ENCODE results near the gene PNPLA5. TPM values are rescaled to one million over a fixed set of nuclear protein-coding genes. Genes with fewer than 3 reads are reported as not detected.
A peak's percentile ranks its signal among the peaks of the same experiment; 100 is the strongest.

Gene PNPLA5
- total RNA-seq, 1 experiment from 2014 or later, result 5.3 TPM

DNA sequence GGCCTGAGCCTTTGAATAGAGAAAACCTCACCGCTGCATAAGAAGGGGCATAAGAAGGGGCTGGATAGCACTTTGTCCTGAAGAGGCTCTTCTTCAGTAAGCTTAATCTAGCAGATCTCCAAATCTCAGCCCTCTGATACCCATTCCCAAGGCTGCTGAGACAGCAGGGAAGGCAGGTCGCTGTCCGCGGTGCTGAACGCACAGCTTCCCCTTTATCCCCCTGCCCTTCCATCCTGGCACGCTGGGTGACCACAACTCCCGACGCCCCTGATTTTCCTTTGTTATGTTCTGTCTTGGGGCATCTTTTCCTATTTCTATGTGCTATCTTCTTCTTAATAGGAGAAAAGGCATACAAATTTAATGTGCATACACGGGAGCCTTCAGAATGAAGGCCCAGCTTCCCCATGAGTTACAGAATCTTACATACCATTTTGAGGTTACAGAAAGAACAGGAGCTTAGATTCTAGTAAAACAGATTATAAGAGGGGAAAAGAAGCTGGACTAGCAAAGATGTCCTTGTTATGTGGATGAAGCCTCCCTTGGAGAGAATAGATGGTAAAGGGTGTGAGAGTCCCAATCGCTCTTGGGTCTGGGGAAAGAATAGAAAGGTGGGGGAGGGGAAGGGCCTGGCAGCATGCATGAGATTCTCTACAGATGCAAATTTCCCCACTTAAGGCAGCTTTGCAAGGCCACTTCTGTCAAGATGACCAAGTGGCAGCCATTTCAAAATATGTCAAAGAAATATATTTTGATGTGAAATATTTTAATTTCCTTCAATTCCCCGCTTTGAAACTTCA lies 23.8 kb downstream of the PNPLA5 start (continued):
- TF ChIP-seq, protein P1, sequence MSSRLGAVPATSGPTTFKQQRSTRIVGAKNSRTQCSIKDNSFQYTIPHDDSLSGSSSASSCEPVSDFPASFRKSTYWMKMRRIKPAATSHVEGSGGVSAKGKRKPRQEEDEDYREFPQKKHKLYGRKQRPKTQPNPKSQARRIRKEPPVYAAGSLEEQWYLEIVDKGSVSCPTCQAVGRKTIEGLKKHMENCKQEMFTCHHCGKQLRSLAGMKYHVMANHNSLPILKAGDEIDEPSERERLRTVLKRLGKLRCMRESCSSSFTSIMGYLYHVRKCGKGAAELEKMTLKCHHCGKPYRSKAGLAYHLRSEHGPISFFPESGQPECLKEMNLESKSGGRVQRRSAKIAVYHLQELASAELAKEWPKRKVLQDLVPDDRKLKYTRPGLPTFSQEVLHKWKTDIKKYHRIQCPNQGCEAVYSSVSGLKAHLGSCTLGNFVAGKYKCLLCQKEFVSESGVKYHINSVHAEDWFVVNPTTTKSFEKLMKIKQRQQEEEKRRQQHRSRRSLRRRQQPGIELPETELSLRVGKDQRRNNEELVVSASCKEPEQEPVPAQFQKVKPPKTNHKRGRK (CRISPR knock-in tag; IDR thresholded peaks at IDR 0.05; ENCODE audit: borderline replicate concordance), result no peak
- TF ChIP-seq, protein P2, sequence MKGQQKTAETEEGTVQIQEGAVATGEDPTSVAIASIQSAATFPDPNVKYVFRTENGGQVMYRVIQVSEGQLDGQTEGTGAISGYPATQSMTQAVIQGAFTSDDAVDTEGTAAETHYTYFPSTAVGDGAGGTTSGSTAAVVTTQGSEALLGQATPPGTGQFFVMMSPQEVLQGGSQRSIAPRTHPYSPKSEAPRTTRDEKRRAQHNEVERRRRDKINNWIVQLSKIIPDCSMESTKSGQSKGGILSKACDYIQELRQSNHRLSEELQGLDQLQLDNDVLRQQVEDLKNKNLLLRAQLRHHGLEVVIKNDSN (CRISPR knock-in tag; IDR thresholded peaks at IDR 0.05), result peak; percentile 70; the same call in 1 of the 2 replicates
- TF ChIP-seq NR1H2 (CRISPR knock-in tag; IDR thresholded peaks at IDR 0.05) (no peak; the same call in 1 of the 2 replicates), TP53 (CRISPR knock-in tag; IDR thresholded peaks at IDR 0.05) (peak; percentile 85; the same call in 1 of the 2 replicates), EMX1 (CRISPR knock-in tag; IDR thresholded peaks at IDR 0.05) (no peak), IRF2 (CRISPR knock-in tag; IDR thresholded peaks at IDR 0.05; ENCODE audit: borderline replicate concordance, low read depth) (no peak), TEAD1 (CRISPR knock-in tag; IDR thresholded peaks at IDR 0.05) (peak; percentile 94), OVOL2 (CRISPR knock-in tag; IDR thresholded peaks at IDR 0.05; ENCODE audit: borderline replicate concordance) (no peak), SP1 (CRISPR knock-in tag; conservative IDR thresholded peaks at IDR 0.05) (peak; percentile 63), RELA (CRISPR knock-in tag; IDR thresholded peaks at IDR 0.05; ENCODE audit: borderline replicate concordance) (peak; percentile 78; the same call in 1 of the 2 replicates), GABPB1 (CRISPR knock-in tag; IDR thresholded peaks at IDR 0.05) (no peak), ZNF232 (CRISPR knock-in tag; IDR thresholded peaks at IDR 0.05) (peak; percentile 97), SOX15 (CRISPR knock-in tag; IDR thresholded peaks at IDR 0.05) (no peak), SMAD4 (CRISPR knock-in tag; IDR thresholded peaks at IDR 0.05) (peak; percentile 93)
- TF ChIP-seq, protein P3, sequence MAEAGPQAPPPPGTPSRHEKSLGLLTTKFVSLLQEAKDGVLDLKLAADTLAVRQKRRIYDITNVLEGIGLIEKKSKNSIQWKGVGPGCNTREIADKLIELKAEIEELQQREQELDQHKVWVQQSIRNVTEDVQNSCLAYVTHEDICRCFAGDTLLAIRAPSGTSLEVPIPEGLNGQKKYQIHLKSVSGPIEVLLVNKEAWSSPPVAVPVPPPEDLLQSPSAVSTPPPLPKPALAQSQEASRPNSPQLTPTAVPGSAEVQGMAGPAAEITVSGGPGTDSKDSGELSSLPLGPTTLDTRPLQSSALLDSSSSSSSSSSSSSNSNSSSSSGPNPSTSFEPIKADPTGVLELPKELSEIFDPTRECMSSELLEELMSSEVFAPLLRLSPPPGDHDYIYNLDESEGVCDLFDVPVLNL (CRISPR knock-in tag; IDR thresholded peaks at IDR 0.05; ENCODE audit: borderline replicate concordance, low read depth), result no peak
- TF ChIP-seq, protein P4, sequence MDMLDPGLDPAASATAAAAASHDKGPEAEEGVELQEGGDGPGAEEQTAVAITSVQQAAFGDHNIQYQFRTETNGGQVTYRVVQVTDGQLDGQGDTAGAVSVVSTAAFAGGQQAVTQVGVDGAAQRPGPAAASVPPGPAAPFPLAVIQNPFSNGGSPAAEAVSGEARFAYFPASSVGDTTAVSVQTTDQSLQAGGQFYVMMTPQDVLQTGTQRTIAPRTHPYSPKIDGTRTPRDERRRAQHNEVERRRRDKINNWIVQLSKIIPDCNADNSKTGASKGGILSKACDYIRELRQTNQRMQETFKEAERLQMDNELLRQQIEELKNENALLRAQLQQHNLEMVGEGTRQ (CRISPR knock-in tag; IDR thresholded peaks at IDR 0.05), result no peak
- TF ChIP-seq, protein P5, sequence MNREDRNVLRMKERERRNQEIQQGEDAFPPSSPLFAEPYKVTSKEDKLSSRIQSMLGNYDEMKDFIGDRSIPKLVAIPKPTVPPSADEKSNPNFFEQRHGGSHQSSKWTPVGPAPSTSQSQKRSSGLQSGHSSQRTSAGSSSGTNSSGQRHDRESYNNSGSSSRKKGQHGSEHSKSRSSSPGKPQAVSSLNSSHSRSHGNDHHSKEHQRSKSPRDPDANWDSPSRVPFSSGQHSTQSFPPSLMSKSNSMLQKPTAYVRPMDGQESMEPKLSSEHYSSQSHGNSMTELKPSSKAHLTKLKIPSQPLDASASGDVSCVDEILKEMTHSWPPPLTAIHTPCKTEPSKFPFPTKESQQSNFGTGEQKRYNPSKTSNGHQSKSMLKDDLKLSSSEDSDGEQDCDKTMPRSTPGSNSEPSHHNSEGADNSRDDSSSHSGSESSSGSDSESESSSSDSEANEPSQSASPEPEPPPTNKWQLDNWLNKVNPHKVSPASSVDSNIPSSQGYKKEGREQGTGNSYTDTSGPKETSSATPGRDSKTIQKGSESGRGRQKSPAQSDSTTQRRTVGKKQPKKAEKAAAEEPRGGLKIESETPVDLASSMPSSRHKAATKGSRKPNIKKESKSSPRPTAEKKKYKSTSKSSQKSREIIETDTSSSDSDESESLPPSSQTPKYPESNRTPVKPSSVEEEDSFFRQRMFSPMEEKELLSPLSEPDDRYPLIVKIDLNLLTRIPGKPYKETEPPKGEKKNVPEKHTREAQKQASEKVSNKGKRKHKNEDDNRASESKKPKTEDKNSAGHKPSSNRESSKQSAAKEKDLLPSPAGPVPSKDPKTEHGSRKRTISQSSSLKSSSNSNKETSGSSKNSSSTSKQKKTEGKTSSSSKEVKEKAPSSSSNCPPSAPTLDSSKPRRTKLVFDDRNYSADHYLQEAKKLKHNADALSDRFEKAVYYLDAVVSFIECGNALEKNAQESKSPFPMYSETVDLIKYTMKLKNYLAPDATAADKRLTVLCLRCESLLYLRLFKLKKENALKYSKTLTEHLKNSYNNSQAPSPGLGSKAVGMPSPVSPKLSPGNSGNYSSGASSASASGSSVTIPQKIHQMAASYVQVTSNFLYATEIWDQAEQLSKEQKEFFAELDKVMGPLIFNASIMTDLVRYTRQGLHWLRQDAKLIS (CRISPR knock-in tag; IDR thresholded peaks at IDR 0.05; ENCODE audit: borderline replicate concordance), result peak; percentile 43; the same call in 1 of the 2 replicates
- TF ChIP-seq, protein P6, sequence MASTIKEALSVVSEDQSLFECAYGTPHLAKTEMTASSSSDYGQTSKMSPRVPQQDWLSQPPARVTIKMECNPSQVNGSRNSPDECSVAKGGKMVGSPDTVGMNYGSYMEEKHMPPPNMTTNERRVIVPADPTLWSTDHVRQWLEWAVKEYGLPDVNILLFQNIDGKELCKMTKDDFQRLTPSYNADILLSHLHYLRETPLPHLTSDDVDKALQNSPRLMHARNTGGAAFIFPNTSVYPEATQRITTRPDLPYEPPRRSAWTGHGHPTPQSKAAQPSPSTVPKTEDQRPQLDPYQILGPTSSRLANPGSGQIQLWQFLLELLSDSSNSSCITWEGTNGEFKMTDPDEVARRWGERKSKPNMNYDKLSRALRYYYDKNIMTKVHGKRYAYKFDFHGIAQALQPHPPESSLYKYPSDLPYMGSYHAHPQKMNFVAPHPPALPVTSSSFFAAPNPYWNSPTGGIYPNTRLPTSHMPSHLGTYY (CRISPR knock-in tag; IDR thresholded peaks at IDR 0.05), result no peak
- TF ChIP-seq, protein P7, sequence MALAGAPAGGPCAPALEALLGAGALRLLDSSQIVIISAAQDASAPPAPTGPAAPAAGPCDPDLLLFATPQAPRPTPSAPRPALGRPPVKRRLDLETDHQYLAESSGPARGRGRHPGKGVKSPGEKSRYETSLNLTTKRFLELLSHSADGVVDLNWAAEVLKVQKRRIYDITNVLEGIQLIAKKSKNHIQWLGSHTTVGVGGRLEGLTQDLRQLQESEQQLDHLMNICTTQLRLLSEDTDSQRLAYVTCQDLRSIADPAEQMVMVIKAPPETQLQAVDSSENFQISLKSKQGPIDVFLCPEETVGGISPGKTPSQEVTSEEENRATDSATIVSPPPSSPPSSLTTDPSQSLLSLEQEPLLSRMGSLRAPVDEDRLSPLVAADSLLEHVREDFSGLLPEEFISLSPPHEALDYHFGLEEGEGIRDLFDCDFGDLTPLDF (CRISPR knock-in tag; IDR thresholded peaks at IDR 0.05), result 0 out of 2 replicates have a peak, but pooled peaks have one; percentile 54
- TF ChIP-seq, protein P8, sequence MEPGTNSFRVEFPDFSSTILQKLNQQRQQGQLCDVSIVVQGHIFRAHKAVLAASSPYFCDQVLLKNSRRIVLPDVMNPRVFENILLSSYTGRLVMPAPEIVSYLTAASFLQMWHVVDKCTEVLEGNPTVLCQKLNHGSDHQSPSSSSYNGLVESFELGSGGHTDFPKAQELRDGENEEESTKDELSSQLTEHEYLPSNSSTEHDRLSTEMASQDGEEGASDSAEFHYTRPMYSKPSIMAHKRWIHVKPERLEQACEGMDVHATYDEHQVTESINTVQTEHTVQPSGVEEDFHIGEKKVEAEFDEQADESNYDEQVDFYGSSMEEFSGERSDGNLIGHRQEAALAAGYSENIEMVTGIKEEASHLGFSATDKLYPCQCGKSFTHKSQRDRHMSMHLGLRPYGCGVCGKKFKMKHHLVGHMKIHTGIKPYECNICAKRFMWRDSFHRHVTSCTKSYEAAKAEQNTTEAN (CRISPR knock-in tag; IDR thresholded peaks at IDR 0.05), result peak; percentile 60; the same call in 1 of the 2 replicates
- TF ChIP-seq, protein P9, sequence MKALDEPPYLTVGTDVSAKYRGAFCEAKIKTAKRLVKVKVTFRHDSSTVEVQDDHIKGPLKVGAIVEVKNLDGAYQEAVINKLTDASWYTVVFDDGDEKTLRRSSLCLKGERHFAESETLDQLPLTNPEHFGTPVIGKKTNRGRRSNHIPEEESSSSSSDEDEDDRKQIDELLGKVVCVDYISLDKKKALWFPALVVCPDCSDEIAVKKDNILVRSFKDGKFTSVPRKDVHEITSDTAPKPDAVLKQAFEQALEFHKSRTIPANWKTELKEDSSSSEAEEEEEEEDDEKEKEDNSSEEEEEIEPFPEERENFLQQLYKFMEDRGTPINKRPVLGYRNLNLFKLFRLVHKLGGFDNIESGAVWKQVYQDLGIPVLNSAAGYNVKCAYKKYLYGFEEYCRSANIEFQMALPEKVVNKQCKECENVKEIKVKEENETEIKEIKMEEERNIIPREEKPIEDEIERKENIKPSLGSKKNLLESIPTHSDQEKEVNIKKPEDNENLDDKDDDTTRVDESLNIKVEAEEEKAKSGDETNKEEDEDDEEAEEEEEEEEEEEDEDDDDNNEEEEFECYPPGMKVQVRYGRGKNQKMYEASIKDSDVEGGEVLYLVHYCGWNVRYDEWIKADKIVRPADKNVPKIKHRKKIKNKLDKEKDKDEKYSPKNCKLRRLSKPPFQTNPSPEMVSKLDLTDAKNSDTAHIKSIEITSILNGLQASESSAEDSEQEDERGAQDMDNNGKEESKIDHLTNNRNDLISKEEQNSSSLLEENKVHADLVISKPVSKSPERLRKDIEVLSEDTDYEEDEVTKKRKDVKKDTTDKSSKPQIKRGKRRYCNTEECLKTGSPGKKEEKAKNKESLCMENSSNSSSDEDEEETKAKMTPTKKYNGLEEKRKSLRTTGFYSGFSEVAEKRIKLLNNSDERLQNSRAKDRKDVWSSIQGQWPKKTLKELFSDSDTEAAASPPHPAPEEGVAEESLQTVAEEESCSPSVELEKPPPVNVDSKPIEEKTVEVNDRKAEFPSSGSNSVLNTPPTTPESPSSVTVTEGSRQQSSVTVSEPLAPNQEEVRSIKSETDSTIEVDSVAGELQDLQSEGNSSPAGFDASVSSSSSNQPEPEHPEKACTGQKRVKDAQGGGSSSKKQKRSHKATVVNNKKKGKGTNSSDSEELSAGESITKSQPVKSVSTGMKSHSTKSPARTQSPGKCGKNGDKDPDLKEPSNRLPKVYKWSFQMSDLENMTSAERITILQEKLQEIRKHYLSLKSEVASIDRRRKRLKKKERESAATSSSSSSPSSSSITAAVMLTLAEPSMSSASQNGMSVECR (CRISPR knock-in tag; IDR thresholded peaks at IDR 0.05; ENCODE audit: borderline replicate concordance), result peak; percentile 96
